ENCODE measurements around the gene ORAI3.

Gene ORAI3

GRCh38 chr16:30983289-30983889 lies 34.5 kb downstream of the ORAI3 start:
- TF ChIP-seq FOXP2 (optimal IDR thresholded peaks at IDR 0.05; ENCODE audit: borderline replicate concordance, extremely low read depth, extremely low read length, insufficient read depth) (no peak), POLR2AphosphoS5 (IDR thresholded peaks at IDR 0.05; ENCODE audit: low read depth, low read length) (no peak), REST (IDR thresholded peaks at IDR 0.05; ENCODE audit: insufficient read depth in 1 of 2, low read depth in 2 of 2, low read length in 2 of 2) (no peak), SIN3A (IDR thresholded peaks at IDR 0.05; ENCODE audit: borderline replicate concordance, insufficient read depth, low read length) (no peak), TAF1 (IDR thresholded peaks at IDR 0.05; ENCODE audit: borderline replicate concordance, insufficient read depth, low read length) (no peak)

- no peak for TF ChIP-seq POLR2AphosphoS5 (IDR thresholded peaks at IDR 0.05; ENCODE audit: low read depth, low read length)
- TF ChIP-seq REST (IDR thresholded peaks at IDR 0.05; ENCODE audit: insufficient read depth in 1 of 2, low read depth in 2 of 2, low read length in 2 of 2) = no peak
- TF ChIP-seq TAF1 (IDR thresholded peaks at IDR 0.05; ENCODE audit: borderline replicate concordance, insufficient read depth, low read length) = no peak
- TF ChIP-seq FOXP2 (optimal IDR thresholded peaks at IDR 0.05; ENCODE audit: borderline replicate concordance, extremely low read depth, extremely low read length, insufficient read depth) = no peak
- no peak for TF ChIP-seq SIN3A (IDR thresholded peaks at IDR 0.05; ENCODE audit: borderline replicate concordance, insufficient read depth, low read length)
Observed at GRCh38 chr16:30983898-30984610, 35.2 kb downstream of the ORAI3 start.

GRCh38 chr16:30984669-30985400 lies 36.0 kb downstream of the ORAI3 start, which contains the start of gene HSD3B7:
HSD3B7 (plus strand) TSS chr16:30985207; CDS start chr16:30985659, 452 bp downstream.
- TF ChIP-seq TAF1 (IDR thresholded peaks at IDR 0.05; ENCODE audit: borderline replicate concordance, insufficient read depth, low read length) (no peak), POLR2AphosphoS5 (IDR thresholded peaks at IDR 0.05; ENCODE audit: low read depth, low read length) (peak; percentile 73)

DNA sequence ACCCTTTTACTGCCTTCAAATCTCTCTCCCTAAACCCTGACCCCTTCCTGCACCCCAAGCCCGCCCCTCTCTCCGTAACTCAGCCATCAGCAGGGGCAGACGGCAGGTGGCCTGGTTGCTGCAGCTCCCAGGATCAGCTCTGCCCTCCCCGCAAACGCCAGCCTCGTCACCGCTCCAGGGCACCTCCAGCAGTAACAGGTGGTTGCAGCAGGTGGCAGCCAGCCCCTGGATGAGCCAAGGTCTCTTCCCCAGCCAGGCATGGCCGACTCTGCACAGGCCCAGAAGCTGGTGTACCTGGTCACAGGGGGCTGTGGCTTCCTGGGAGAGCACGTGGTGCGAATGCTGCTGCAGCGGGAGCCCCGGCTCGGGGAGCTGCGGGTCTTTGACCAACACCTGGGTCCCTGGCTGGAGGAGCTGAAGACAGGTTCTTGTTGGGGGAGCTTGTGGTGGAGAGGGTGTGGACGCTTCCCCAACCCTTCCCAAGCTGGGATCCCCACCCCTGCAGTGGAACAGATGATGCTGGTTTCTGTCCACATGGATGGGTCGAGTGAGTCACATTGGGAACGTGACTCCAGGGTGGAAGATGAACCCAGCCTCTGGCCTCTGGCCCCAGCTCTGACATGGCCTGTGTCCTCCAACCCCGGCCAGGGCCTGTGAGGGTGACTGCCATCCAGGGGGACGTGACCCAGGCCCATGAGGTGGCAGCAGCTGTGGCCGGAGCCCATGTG lies 36.7 kb downstream of the ORAI3 start:
- no peak for TF ChIP-seq FOXP2 (optimal IDR thresholded peaks at IDR 0.05; ENCODE audit: borderline replicate concordance, extremely low read depth, extremely low read length, insufficient read depth)
- no peak for TF ChIP-seq POLR2AphosphoS5 (IDR thresholded peaks at IDR 0.05; ENCODE audit: low read depth, low read length)
- no peak for TF ChIP-seq TAF1 (IDR thresholded peaks at IDR 0.05; ENCODE audit: borderline replicate concordance, insufficient read depth, low read length)
- no peak for TF ChIP-seq REST (IDR thresholded peaks at IDR 0.05; ENCODE audit: insufficient read depth in 1 of 2, low read depth in 2 of 2, low read length in 2 of 2)
- no peak for TF ChIP-seq SIN3A (IDR thresholded peaks at IDR 0.05; ENCODE audit: borderline replicate concordance, insufficient read depth, low read length)

Measured in PFSK-1 (cell line).